SU-DHL-6 (cell line): ENCODE results near the gene SPRYD4.
"Not testable (repeated sequence)": the region's sequence is repeated elsewhere in the genome, so short reads cannot be mapped to it uniquely, and the experiment has no call there.

Source experiments
- H2AFZ ChIP-seq: fragments of 200-600 bp; sonication (generic); 2 replicates; pipeline ENCODE4 v1.6.1; 2014; ENCODE audit warnings: low read depth, mild to moderate bottlenecking, moderate library complexity, mixed read lengths, antibody characterized with exemption, low read length; ENCODE audit not compliant: severe bottlenecking
- H3F3A ChIP-seq: fragments of 200-600 bp; shearing (Covaris generic); 2 replicates; pipeline ENCODE4 v1.6.0; 2016; ENCODE audit warnings: antibody characterized with exemption, mild to moderate bottlenecking; ENCODE audit not compliant: insufficient read depth
- H3K27ac ChIP-seq: fragments of 200-600 bp; sonication (generic); 2 replicates; pipeline ENCODE4 v1.5.1; 2016; ENCODE audit warnings: low read depth, mild to moderate bottlenecking, low read length, moderate library complexity, mixed read lengths
- H3K27me3 ChIP-seq: fragments of 200-600 bp; sonication (generic), shearing (Covaris generic); 2 replicates; pipeline ENCODE4 v1.6.0; 2014; ENCODE audit warnings: mild to moderate bottlenecking, low read length
- H3K36me3 ChIP-seq: fragments of 200-600 bp; sonication (generic); 2 replicates; pipeline ENCODE4 v1.6.1; 2014; ENCODE audit warnings: mild to moderate bottlenecking, low read length, mixed read lengths
- H3K4me2 ChIP-seq: fragments of 300-600, 200-600 bp; shearing (Covaris generic), sonication (generic); 2 replicates; pipeline ENCODE4 v1.6.0; 2014; ENCODE audit warnings: low read length, low read depth, mild to moderate bottlenecking; ENCODE audit not compliant: poor library complexity, severe bottlenecking
- H3K4me3 ChIP-seq: fragments of 200-600 bp; sonication (generic); 2 replicates; pipeline ENCODE4 v1.5.1; 2014; ENCODE audit warnings: antibody characterized with exemption, low read length, mild to moderate bottlenecking, mixed read lengths; ENCODE audit not compliant: insufficient read depth, poor library complexity, severe bottlenecking
- H3K79me2 ChIP-seq: fragments of 200-600 bp; sonication (generic); 2 replicates; pipeline ENCODE4 v1.6.1; 2014; ENCODE audit warnings: mild to moderate bottlenecking, low read length, moderate library complexity; ENCODE audit not compliant: insufficient read depth
- H3K9ac ChIP-seq: fragments of 200-600 bp; sonication (generic); 2 replicates; pipeline ENCODE4 v1.7.0; 2014; ENCODE audit warnings: mild to moderate bottlenecking, low read length
- H3K9me2 ChIP-seq: fragments of 200-600 bp; sonication (generic); replicated peaks from 2 replicates; pipeline ENCODE4 v1.6.1; 2014; ENCODE audit warnings: low read length; ENCODE audit not compliant: insufficient read depth
- H3K9me3 ChIP-seq: fragments of 200-600 bp; sonication (generic); 2 replicates; pipeline ENCODE4 v1.6.1; 2014; ENCODE audit warnings: low read length, mixed read lengths; ENCODE audit not compliant: insufficient read depth
- H4K20me1 ChIP-seq: fragments of 200-600 bp; sonication (generic); 2 replicates; pipeline ENCODE4 v1.6.1; 2014; ENCODE audit warnings: low read depth, mild to moderate bottlenecking, antibody characterized with exemption, low read length, moderate library complexity, mixed read lengths
- CTCF ChIP-seq: fragments of 200-600 bp; sonication (generic); IDR thresholded peaks from one replicate; pipeline ENCODE4 v1.5.1; 2017; ENCODE audit warnings: antibody characterized with exemption, mild to moderate bottlenecking, low read length, moderate library complexity; ENCODE audit not compliant: insufficient read depth, poor library complexity, severe bottlenecking
- EZH2phosphoT487 ChIP-seq: fragments of 200-600 bp; sonication (generic), shearing (Covaris generic); conservative IDR thresholded peaks from 2 replicates; pipeline ENCODE4 v1.6.1; 2018; ENCODE audit warnings: mild to moderate bottlenecking, antibody characterized with exemption, low read length, moderate library complexity, mixed read lengths

Gene SPRYD4

GRCh38 chr12:56487448-56488040, 19.2 kb downstream of the SPRYD4 start:
- no peaks in the 10 kb centered on the region for H3F3A ChIP-seq
- H3K4me3 ChIP-seq = no peak overlapping the region
- peak overlapping the region; percentile 41 for H3K4me2 ChIP-seq
- no peaks in the 10 kb centered on the region for H3K36me3 ChIP-seq
- H3K9me3 ChIP-seq = no peaks in the 10 kb centered on the region
- H4K20me1 ChIP-seq = no peaks in the 10 kb centered on the region
- TF ChIP-seq EZH2phosphoT487 = no peak
- no peaks in the 10 kb centered on the region for H3K79me2 ChIP-seq
- H2AFZ ChIP-seq = no peak overlapping the region
- no peak overlapping the region for H3K27ac ChIP-seq
- no peaks in the 10 kb centered on the region for H3K9me2 ChIP-seq
- peak overlapping the region; percentile 29 for H3K9ac ChIP-seq
- no peaks in the 10 kb centered on the region for H3K27me3 ChIP-seq

GRCh38 chr12:56488041-56488955, 19.9 kb downstream of the SPRYD4 start, which contains the start of gene GLS2:
Gene GLS2 (minus strand): TSS chr12:56488161. CDS start chr12:56488118, 43 bp downstream.
- Histone ChIP-seq H4K20me1 (no peaks in the 10 kb centered on the region), H3K9me2 (no peaks in the 10 kb centered on the region), H3K36me3 (no peaks in the 10 kb centered on the region), H3K27ac (no peak within 1 kb of the TSS), H3K4me3 (peak within 1 kb of the TSS; percentile 17), H3K27me3 (no peaks in the 10 kb centered on the region), H3K9me3 (no peaks in the 10 kb centered on the region), H2AFZ (no peak within 1 kb of the TSS), H3K4me2 (peak within 1 kb of the TSS; percentile 41), H3F3A (no peaks in the 10 kb centered on the region), H3K79me2 (no peaks in the 10 kb centered on the region), H3K9ac (peak within 1 kb of the TSS; percentile 29)
- no peak for TF ChIP-seq EZH2phosphoT487
- TF ChIP-seq CTCF = no peak

- H3K79me2 ChIP-seq = no peaks in the 10 kb centered on the region
- H3K9me3 ChIP-seq = no peaks in the 10 kb centered on the region
- H4K20me1 ChIP-seq = no peaks in the 10 kb centered on the region
- H3K27ac ChIP-seq = no peak overlapping the region
- H3K36me3 ChIP-seq = no peaks in the 10 kb centered on the region
- no peaks in the 10 kb centered on the region for H3K9me2 ChIP-seq
- no peaks in the 10 kb centered on the region for H3K27me3 ChIP-seq
- no peak overlapping the region for H3K9ac ChIP-seq
- no peak overlapping the region for H3K4me3 ChIP-seq
- no peaks in the 10 kb centered on the region for H3F3A ChIP-seq
- TF ChIP-seq EZH2phosphoT487 (no peak), CTCF (no peak)
- H2AFZ ChIP-seq = no peak overlapping the region
- no peak overlapping the region for H3K4me2 ChIP-seq
Observed at GRCh38 chr12:56490360-56490759, 22.0 kb downstream of the SPRYD4 start.

- H2AFZ ChIP-seq, H3K9me2 ChIP-seq, H3K27ac ChIP-seq, H3K27me3 ChIP-seq, H4K20me1 ChIP-seq, H3K36me3 ChIP-seq, H3K9me3 ChIP-seq, H3K9ac ChIP-seq, H3K4me2 ChIP-seq, H3K4me3 ChIP-seq, H3F3A ChIP-seq, H3K79me2 ChIP-seq: not testable (repeated sequence)
Observed at GRCh38 chr12:56493409-56494105, 25.2 kb downstream of the SPRYD4 start.

GRCh38 chr12:56494106-56494415, 25.7 kb downstream of the SPRYD4 start:
- H3K36me3 ChIP-seq, H3K4me3 ChIP-seq, H3K27me3 ChIP-seq, H3K79me2 ChIP-seq, H3K9me3 ChIP-seq, H3K27ac ChIP-seq, H2AFZ ChIP-seq, H3K4me2 ChIP-seq, H4K20me1 ChIP-seq, H3K9ac ChIP-seq, H3K9me2 ChIP-seq, H3F3A ChIP-seq: not testable (repeated sequence)

- H3K4me3 ChIP-seq, H4K20me1 ChIP-seq, H3K4me2 ChIP-seq, H3K36me3 ChIP-seq, H2AFZ ChIP-seq, H3K27me3 ChIP-seq, H3K79me2 ChIP-seq, H3K9me2 ChIP-seq, H3K27ac ChIP-seq, H3F3A ChIP-seq, H3K9ac ChIP-seq, H3K9me3 ChIP-seq: not testable (repeated sequence)
Observed at GRCh38 chr12:56494481-56494880, 26.1 kb downstream of the SPRYD4 start.
